Embryonic facial prominence (tissue), 1 donor: ENCODE measurements around the gene DNAJB13.

Experiments used
- DNase-seq: peaks from one replicate; pipeline ENCODE4 v3.0.0-alpha.2; 2016; ENCODE audit errors: extremely low spot score

The DNAJB13 gene

DNA sequence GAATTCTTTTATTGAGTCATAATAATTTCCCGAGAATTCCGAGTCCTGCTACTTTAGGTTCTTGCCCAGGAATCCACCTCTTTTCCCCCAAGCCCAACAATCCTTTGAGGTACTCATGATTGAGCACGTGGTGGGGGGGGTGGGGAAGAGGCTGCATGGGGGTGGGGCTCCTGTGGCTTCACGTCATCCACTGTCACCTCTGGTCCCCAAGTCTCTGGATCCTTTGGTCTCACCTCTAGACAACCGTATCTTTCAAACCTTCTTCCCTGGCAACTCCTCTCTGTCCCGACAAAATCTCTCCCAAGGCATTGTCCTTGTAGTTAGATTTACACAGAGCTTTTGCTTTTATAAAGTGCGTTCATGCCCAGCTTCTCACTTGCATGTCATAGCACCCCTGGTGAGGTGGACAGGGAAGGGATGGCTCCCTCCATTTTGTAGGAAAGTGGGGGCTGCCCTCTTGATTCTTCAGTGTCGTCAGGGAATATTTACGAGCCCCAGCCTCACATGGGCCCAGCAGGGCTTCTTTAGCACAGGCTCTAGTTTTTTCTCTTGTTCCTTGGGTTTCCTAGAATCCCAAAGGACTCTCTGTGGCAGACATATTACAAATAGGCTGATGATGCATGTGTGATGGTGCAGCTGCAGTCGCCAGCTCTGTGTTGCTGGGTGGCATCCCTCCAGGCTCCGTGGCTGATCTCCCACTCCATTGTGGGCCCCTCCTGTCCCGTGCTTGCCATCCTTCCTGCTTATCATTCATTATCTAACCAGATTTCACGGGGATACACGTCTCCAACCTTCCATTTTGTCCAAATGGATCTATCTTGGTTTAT is 49.7 kb downstream of the DNAJB13 start:
- no peak for DNase-seq

DNA sequence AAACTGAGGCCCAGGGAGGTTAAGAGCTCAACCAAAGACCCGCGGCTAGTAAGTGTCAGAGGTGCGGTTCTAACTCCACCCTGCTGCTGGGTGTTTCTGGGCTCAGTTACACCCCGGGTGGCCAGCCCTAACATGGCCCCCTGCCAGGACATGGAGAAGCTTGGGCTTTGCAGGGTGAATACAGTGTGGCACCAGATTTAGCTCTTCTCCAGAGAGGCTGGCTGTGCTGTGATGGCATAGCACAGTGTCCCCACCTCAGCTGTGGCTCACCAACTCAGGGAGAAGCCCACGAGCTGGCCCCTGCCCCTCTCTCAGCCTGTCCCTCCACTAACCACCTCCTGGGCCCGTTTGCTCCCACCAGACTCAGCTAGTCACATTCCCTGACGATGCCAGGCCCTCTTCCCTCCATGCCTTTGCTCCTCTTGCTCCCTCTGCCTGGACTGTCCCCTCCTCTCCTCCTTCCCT is 51.0 kb downstream of the DNAJB13 start:
- DNase-seq: no peak

DNA sequence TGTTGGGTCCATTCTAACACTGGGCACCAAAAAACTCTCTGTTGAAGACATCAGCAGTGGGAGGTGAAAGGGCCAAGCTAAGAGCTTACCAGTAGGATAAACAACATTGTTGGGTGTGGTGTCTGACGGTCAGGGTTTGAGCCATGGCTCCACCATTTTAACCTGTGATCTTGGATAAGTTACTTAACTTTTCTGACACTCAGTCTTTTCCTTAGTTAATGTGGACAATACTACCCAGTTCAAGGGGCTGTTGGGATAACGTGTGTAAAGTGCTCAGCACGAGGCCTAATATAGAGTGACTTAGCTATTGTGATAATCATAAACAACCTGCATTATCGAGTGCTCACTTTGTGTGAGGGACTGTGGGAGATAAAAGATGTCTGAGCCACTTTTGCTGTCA is 52.0 kb downstream of the DNAJB13 start:
- no peak for DNase-seq

DNA sequence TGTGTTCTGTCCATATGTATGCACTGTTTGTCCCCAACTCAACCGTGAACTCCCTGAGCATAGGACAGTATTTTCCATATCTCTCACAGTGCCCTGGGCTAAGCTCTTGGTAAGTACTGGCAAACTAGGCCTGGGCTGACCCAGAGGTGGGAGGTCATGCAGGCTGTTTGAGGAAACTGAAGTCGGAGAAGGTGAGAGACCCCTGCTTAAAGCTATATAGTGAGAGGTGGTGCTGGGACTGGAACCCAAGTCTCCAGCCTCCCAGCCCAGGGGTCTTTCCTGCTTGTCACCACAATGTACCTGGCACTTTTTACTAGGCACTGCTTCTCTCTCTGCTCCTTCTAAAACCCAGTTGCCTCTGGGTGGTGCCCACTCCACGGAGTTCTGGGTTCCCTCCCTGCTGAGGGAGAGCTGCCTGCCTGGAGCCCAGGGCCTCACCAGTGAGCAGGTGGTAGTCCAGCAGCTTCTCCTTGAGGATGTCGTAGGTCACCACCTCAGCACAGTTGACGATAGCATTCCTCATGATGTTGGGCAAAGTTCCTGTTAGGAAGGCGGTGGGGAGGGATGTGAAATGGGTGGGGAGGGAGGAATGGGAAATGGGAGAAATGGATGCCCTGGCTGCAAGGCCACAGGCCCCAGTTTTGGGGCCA is 53.3 kb downstream of the DNAJB13 start:
- DNase-seq: no peak

DNA sequence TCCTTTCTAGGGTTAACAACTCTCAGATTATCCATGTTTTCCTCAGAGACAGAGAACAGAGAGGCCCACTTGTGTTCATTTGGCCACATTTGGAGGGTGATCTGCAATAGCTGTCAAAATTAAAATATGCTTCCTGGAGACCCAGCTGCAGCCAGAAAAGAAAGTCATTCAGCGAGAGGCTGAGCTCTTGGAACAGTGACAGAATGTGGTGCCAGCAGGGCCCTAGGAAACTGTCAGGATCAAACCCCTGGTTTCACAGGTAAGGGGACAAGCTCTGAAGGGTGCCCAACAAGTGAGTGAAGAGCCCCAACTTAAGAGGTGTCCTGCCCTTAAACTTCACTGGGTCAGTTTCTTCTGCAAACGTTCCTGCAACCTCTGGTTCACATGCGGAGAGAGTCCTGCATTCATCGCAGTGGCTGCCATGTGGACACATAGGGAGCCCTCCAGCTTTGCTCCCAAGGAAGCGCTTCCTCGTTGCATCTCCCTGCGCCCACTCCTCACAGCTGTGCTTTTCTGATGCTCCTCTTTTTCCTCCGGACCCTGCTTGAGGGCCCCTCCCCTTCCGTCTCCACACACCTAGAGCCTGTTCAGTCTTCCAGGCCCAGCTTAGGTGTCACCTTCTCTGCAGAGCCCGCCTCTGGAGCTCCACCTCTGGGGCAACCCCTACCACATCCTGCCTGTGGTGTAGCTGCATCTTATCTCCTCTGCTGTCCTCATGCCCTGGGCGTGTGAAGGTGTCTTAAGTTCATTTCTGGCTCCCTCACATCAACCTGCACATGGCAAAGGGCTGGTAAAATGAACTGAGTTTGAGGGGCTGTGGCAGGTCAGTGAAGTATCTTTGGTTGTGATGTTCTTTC is 54.2 kb downstream of the DNAJB13 start:
- DNase-seq: no peak

DNA sequence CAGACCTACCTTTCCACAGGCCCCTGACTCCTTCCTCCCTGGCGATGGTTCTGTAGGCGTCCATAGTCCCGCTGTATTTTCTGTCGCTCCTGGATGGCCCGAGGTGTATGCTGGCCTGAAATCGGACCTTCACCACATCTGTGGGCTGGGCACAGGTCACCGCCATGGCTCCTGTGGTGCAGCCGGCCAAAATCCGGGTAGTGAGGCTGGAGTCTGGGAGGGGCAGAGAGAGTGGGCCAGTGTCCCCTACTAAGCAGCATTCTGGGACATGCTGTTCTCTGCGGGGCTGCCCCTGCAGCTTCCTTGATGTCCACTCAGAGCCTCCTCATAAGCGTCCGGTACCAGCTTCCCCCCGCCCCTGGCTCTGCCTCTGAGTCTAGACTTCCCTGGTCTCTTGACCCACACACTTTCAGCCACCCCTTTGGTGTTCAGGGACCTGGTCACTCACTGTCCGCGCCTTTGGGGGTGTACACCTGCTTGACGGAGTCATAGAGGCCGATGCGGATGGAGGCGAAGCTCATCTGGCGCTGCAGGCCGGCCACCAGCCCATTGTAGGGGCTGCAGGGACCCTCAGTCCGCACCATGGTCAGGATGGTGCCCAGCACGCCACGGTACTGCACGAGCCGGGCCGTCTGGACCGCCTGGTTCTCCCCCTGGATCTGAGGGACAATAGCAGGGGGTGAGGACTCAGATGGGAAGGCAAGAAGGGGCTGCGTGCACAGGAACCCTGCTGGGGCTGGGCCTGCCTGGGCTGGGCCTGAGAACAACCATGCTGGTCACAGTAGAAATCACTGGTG is 55.1 kb downstream of the DNAJB13 start:
- DNase-seq: no peak

DNA sequence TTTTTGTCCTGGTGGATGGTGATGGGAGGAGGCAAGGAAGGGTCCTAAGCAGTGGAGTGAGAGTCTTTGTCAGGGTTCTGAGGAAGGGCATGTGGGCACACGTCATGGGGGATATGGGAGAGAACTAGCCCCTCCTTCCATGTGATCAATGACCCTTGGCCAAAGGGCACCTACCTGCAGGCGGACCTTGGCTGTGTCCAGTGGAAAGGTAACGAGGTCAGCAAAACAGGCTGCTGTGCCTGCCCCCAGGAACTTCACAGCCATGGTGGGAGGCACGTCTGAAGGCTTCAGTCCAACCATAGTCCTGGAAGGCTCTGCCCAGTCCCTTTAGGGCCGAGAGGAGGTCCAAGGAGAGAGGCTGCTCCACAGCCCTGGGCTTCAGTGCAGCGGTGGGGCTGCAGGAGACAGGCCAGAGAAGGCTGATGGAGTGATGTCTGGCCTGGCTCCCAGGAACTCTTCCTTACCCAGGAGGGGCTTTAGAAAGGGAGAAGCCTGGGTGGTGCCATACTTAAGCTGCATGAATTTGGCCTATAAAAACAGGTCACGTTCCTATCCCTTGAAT is 56.0 kb downstream of the DNAJB13 start:
- no peak for DNase-seq

DNA sequence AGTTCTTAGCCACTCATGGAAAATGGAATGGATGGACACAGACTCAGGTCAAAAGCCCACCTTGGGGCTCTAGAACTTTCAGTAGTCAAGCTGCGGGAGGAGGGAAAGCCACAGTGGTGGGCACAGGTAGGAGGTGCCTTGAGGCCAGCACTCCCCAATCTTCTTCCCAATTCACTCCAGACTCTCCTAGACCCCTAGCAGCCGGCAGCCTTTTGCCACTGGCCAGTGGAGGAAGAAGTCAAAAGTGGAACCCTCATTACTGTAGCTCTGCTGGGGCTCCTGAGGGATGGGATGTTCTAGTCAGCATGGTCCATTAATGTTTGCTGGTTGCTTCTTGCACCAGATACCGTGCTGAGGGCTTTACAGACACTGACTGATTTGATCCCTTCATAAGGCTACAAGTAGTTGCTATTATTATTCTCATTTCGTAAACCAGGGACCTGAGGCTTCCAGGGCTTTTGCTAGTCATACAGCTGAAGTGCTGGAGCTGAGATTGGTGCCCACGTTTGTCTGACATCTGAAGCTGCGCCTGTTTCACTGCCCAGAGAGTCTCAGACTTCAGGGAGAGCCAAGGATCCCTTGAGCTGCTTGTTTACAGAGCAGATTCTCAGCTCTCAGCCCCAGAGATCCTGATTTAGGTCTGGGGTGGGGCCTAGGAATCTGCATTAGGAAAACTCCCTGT is 57.0 kb downstream of the DNAJB13 start:
- no peak for DNase-seq

DNA sequence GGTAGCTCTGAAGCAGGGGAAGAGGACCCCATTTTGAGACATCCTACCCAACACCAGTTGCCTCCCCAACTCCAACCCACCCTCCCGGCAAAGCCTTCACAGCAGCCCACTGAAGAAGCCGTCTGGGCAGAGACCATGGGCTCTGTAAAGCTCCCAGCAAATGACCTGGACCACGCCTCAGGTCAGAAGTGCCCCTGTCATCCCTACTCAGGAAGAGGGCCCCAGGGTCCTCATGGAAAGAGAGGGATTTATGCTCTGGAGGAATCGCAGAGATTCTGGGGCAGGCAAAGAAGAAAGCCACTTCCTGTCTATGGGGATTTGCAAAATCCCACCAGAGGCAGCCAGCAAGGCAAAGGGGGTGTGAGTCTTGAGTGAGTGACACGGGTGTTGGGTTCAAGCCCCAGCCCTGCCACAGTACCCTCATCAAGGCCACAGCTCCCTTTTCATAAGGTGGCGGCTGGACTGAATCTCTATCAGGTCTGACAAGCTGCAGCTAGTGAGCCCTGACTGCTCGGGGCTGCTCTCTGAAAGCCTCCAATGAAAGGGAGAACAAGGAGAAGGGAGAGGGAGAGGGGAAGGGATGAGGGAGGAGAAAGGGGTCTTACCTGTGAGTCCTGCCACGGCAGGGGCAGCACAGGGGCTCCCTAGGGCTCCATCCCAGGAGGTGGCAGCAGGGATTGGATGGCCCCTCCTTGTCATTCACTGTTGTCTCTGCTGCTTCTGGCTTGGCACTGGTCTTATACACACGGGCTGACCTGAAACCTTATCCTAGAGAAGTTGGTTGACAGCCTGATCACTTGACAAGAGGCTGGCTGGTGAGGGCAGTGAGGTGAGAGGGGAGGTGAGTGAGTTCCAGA is 57.8 kb downstream of the DNAJB13 start, which contains the start of gene UCP3:
Gene UCP3, minus strand, starts transcription at position 713 of the 857 bp plus-strand sequence. CDS start 2,043 bp downstream, outside the sequence.
- no peak for DNase-seq

DNA sequence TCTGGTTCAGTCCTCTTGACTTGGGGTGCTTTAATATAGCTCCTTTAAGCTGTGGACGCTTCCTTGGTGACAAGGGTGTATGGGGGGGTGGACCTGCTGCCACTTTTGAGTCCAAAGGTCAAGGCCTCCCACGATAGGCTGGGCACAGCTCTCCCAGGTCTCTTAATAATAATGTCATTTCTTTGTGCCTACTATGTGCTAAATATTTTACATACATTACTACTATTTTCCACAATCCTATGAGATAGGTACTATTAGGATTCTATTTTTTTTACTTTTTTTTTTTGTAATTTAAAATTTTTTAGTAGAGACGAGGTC is 58.4 kb downstream of the DNAJB13 start:
- DNase-seq: no peak

DNA sequence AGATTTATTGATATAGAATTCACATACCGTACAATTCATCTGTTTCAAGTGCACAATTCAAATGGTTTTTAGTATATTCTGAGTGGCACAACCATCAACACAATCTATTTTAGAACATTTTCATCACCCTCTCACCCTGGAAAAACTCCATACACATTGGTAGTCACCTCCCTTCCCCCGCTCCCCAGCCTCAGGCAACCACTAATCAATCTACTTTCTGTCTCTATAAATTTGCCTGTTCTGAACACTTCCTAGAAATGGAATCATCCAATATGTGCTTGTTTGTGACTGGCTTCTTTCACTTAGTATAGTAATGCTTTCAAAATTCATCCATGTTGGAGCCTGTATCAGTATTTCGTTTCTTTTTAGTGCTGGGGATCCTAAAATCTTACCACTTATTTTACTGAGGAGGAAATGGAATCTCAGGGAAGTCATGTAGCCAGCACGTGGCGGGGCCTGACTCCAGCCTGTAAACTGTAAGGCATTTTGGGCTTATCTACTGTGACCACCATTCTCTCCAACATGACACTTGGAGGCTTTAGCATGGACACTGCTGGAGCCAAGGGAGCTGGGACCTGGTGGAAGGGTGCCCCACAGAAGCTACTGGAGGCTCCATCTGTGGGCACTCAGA is 59.0 kb downstream of the DNAJB13 start:
- DNase-seq: no peak

DNA sequence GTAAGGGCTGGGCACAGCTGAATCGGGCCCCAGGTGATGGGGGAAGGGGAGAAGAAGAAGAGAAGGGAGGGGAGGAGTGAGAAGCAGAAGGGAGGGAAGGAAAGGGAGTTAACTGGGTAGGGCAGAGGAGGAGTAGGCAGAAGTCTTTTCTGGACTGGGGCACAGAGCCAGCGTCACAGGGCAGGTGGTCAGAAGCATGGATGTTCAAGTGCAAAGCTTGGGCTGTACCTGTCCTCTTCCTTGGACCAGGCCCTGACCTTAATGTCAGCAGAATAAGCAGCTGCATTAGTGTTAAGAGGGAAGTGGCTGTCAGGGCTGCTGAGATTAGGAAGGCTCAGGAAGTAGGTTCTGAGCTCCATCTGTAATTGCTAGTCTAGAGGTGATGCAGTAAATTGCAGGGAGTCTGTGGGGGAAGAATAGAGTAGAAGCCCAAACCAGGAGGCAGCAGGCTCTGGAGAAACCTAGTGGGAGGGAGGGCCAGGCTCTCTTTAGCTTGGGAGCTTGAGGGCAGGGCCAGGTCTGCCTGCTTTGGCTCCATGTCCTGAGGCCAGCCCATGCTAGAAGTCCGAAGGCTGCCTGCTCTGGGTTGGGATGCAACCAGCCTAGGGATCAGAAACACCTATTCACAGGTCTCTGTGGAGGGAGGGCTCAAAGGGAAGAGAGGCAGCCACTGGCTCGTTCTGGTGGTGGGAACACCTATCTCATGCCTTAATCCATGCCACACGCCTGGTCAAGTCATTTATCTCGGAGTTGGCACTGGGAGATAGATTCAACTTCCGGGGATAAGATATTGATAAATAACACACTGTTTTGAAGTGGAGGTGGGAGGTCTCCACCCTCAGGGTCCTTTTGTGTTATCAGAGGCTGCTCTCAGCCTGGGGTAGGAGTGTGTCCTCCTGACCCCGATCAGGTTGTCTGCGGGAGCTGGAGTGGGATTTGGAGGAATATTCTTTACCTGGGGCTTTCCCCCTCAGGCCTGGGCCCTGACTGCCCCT is 59.8 kb downstream of the DNAJB13 start:
- DNase-seq: no peak

DNA sequence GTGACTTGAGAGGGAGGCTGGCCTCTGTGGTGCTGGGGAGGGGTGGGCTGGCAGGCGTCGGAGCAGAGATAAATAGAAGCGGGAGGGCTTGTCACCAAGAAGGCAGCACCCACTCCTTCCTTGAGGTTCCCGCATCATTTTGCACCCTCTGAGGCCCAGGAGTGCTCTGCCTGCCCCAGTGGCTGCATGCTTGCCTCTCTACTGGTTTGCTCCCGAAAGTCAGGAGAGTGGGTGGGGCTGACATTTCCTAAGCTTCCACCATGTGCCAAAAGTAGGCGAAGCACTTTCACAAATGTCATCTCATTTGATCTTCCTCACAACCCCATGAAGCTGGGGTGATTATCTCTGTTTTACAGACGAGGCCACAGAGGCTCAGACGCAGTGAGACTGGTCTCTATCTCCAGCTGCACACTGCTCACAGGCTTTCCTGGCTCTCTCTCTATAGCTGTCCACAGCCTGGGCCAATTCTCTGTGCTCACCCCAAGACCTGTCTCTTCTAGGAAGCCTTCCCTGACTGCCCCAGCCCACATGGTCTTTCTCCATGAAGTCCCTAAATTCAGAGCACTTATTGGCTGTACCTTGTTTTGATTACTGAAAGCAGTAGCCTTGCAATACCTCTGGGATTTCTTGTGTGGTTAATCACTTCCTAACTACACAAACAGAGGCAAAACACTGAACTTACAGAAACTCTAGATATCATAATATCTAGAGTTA is 60.7 kb downstream of the DNAJB13 start:
- no peak for DNase-seq

DNA sequence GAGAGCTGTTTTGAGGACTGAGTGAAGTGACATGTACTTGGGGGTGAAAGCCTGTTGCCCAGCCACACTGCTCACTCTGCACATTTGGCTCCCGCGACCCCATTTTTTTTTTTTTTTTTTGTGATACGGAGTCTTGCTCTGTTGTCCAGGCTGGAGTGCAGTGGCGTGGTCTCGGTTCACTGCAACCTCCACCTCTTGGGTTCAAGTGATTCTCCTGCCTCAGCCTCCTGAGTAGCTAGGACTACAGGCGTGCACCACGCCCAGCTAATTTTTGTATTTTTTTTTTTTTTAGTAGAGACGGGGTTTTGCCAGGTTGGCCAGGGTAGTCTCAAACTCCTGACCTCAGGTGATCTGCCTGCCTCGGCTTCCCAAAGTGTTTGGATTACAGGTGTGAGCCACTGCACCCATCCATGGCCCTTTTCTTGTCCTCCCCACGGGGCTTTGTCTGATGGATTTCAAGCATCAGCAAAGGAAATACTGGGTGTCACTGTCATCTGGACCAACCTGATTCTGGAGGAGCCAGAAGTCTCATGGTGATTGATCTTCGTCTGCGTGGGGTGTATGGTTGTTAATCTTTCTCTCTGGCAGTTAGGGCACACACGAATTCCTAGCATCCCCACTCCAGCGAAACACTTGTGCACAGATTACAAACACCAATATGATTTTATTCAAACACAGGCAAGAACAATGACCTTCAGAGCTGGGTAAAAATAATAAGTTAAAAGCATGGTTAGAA is 61.4 kb downstream of the DNAJB13 start:
- DNase-seq: no peak

DNA sequence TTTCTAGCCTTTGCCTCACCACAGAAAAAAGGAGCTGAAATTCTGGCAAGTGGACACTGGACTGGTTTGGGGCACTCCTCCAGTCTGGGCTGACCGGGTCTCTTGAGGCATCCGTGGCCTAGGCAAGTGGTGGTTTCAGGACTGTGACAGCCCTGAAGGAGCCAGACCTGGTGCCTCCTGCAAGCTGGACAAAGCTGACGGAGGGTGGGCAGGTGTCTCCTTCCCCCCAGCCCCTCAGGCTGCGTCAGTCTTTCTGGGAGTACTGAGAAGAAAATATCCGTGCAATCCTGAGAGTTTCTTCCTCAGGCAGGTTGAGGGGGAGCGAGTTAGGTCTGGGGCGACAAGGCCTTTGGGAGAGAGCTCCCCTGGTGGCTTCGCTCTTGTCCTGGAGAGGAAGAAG is 62.3 kb downstream of the DNAJB13 start:
- DNase-seq: no peak

DNA sequence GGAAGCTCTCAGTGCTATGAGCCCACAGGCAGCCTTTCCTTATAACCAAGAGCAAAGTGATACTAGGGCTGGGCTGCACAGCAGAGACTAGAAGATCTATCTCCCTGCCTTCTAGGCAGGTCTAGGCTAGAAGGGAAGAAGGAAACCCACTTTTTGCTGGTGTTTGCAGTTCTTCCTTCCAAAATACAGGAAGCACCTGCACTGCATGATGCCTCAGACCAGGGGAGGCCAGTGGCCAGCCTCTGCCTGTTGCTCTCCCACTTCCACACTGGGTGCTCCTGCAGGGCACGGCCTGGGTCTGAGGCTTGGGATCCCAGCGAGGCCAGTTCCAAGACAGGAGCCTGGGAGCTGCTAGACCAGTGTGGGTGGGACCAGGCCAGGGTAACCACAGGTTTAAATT is 64.1 kb downstream of the DNAJB13 start:
- DNase-seq: no peak
